Dedifferentiated amniotic fluid mesenchymal stem cell (primary cell): ENCODE results near the gene DPY19L3.
"Not testable (repeated sequence)": the region's sequence is repeated elsewhere in the genome, so short reads cannot be mapped to it uniquely, and the experiment has no call there.

Experiments
- DNase-seq: peaks from one replicate; pipeline ENCODE4 v3.0.0-alpha.2; 2016; ENCODE audit errors: extremely low spot score

The DPY19L3 gene

DNA sequence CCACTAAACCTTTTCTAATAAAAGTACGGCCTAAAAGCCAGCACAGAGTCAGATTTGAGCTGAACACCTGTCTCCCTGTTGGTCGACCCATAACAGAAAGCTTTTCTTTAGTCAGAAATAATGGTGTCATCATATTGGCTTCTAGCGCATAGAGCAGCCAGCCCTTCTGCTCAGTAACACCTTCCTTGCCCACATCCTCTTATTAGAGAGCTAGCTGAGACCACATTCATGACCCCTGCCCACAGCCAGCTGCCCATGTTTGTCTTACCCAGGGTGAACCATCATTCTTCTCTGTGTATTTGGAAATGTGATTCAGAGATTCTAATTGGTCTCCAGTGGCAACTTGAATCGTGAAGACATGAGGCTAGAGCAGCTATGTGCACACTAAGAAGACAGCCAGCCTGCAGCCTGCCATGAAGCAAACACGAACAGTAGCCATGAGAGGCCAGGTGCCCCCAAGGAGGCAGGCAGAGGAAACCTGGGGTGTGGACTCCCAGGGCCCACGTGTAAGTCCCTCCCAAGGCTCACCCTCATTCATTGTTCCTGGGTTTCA, 93.2 kb downstream of the DPY19L3 start:
- DNase-seq, result no peak

DNA sequence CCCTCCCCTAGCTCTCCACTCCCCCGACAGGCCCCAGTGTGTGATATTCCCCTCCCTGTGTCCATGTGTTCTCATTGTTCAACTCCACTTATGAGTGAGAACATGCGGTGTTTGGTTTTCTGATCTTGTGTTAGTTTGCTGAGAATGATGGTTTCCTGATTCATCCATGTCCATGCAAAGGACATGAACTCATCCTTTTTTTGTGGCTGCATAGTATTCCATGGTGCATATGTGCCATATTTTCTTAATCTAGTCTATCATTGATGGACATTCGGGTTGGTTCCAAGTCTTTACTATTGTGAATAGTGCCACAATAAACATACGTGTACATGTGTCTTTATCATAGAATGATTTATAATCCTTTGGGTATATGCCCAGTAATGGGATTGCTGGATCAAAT, 106.9 kb downstream of the DPY19L3 start:
- not testable (repeated sequence) for DNase-seq

DNA sequence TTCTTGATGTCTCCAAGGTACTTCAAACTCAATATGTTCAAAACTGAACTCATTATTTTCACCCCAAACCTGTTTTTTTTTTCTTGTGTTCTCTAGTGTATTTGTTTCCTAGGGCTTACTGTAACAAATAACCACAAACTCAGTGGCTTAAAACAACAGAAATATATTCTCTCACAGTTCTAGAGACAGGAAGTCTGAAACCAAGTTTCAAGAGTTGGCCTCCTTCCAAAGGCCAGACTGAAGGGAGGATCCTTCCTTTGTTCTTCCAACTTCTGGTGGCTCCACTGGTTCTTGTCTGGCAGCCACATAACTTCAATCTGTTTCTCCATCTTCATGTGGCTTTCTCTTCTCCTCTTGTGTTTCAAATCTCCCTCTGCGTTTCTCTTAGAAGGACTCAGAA, 113.5 kb downstream of the DPY19L3 start:
- DNase-seq, result no peak

DNA sequence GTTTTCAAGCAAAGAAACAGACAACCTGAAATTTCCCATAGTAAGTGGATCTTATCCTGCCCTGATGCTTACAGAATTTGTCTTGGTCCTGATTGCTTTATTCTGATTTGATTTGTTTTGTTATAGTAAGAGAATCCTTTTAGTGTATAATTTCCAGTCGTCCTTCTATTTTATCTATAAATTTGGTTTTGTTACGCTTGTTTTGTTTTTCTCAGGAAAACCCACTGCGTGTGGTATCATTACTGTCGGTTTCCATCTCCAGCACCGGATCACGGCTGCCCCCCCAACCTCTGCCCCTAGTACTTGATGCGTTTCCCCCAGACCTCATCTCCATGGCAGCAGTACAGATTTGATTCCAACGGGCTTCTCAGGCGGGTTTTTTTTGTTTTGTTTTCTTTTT, 117.4 kb downstream of the DPY19L3 start:
- DNase-seq, result no peak

DNA sequence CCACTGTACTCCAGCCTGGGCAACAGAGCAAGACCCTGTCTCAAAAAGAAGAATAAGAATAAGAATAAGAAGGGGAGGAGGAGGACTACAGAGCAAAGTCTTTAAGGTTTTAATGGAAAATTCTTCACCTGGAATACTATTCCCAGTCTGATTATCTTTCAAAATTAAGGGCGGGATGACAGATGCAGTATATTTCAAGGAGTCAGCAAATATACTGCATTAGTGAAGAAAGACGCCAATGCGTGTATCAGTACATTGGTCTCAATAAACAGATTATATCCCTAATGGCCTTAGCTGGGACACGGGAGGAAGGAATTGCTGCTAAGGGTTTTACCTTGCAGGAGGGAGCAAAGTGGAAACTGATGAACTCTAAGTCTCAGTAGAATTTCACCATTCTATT, 121.3 kb downstream of the DPY19L3 start:
- no peak for DNase-seq

DNA sequence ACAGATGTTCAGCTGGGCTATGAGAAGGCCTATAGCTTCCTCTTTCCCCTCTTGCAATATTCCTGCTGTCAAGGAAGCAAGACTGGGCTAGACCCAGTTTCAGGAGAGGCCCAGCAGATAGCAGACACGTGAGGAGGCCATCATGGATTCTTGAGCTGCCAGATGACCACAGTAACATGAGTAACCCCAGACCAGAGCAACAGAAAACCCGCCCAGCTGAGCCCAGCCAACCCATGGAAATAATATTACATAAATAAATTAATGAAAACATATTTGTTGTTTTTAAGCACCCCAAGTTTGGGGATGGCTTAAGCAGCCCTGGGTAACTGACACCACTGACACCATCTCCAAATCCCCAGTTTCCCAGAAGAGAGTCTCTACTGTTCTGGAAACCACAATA, 125.2 kb downstream of the DPY19L3 start:
- DNase-seq, result no peak

DNA sequence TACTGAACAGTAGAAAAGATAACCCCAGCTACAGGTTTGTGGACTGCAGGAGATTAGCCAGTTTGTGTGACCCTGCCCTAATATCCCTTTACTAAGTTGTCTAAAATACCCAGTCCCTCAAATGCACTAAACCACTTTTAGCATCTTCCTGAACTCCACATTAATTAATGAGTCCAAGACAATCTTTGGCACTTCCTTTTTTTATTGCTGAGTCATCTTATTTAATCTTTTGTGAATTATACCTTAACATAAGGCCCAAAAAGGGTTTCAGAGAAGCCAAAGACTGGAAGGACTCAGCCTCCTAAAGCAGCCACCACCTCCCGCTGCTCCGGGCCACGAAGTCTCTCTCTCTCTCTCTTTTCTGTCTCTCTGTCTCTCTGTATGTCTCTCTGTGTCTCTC, 126.7 kb downstream of the DPY19L3 start:
- no peak for DNase-seq
